Endothelial cell of umbilical vein (primary cell): ENCODE measurements around the gene HDAC8. TPM values are rescaled to one million over a fixed set of nuclear protein-coding genes. Genes with fewer than 3 reads are reported as not detected.
A peak's percentile ranks its signal among the peaks of the same experiment; 100 is the strongest.

Experiments
- BruUV-seq: library from RNA; stranded (reverse); fragments of 400-500 nt; replicated peaks from 2 replicates; lab custom pipeline; 2021; lab: Mats Ljungman, UMichigan
- CTCF ChIA-PET: fragments of 300-600, 350-600 bp; sonication (Branson Sonifier 250); formaldehyde crosslinking; loops from one replicate; lab custom pipeline; 2021; ENCODE audit warnings: antibody characterized with exemption, inconsistent platforms; lab: Charles Lee
- POLR2A ChIA-PET: fragments of 300-600, 350-600 bp; sonication (Branson Sonifier 250); formaldehyde crosslinking; loops from one replicate; lab custom pipeline; 2021; ENCODE audit warnings: antibody characterized with exemption, inconsistent platforms; lab: Charles Lee
- DNase-seq: peaks from one replicate; pipeline ENCODE4 v3.0.0-alpha.2; 2011; ENCODE audit warnings: low read depth, low spot score
- FAIRE-seq: peaks from 2 replicates; lab custom pipeline; 2011; peaks lifted over from hg19 to GRCh38; lab: Jason Lieb, UNC
- H2AFZ ChIP-seq: 2 replicates; pipeline ENCODE4 v1.6.0; 2012; ENCODE audit warnings: low read depth, low read length, control low read depth, inconsistent platforms
- H3K27ac ChIP-seq: 2 replicates; pipeline ENCODE4 v1.5.1; 2011; ENCODE audit warnings: low read depth, mild to moderate bottlenecking, control low read depth, low read length, moderate library complexity; ENCODE audit not compliant: insufficient read depth
- H3K27me3 ChIP-seq, 2 experiments: 2 replicates each; pipeline versions ENCODE4 v1.6.0 to v1.6.1; 2011; ENCODE audit warnings: low read length in 2 of 2, mixed read lengths in 1 of 2; ENCODE audit not compliant: control insufficient read depth in 2 of 2, insufficient read depth in 2 of 2
- H3K36me3 ChIP-seq, 2 experiments: 2 replicates in 1 of 2; 3 replicates in 1 of 2; pipeline ENCODE4 v1.5.1; 2011; ENCODE audit warnings: low read length in 2 of 2, mild to moderate bottlenecking in 1 of 2, moderate library complexity in 1 of 2; ENCODE audit not compliant: control insufficient read depth in 2 of 2, insufficient read depth in 2 of 2; ENCODE audit errors: extremely low read depth in 1 of 2
- H3K4me1 ChIP-seq: 3 replicates; pipeline ENCODE4 v1.5.1; 2011; ENCODE audit warnings: mild to moderate bottlenecking, low read length; ENCODE audit not compliant: control insufficient read depth, insufficient read depth; ENCODE audit errors: extremely low read depth
- H3K4me2 ChIP-seq: 2 replicates; pipeline ENCODE4 v1.6.1; 2011; ENCODE audit warnings: low read length, control low read depth, mixed read lengths; ENCODE audit not compliant: insufficient read depth
- H3K4me3 ChIP-seq, 3 experiments: fragments of 200-600 bp in 1 of 3; sonication (generic), shearing (Covaris generic) in 1 of 3; replicated peaks in 1 of 3; 2 replicates each; pipeline ENCODE4 v1.5.1; 2011 to 2016; ENCODE audit warnings: control low read depth in 3 of 3, low read length in 3 of 3, mild to moderate bottlenecking in 2 of 3, inconsistent platforms in 1 of 3, low read depth in 1 of 3, moderate library complexity in 1 of 3; ENCODE audit not compliant: insufficient read depth in 1 of 3
- H3K79me2 ChIP-seq: 2 replicates; pipeline ENCODE4 v1.6.0; 2012; ENCODE audit warnings: low read length, inconsistent platforms; ENCODE audit not compliant: control insufficient read depth, insufficient read depth
- H3K9ac ChIP-seq: replicated peaks from 2 replicates; pipeline ENCODE3; 2011; ENCODE audit warnings: low read length, control low read depth; ENCODE audit not compliant: insufficient read depth; ENCODE audit errors: extremely low read depth
- H3K9me1 ChIP-seq: replicated peaks from 3 replicates; pipeline ENCODE4 v1.6.0; 2011; ENCODE audit warnings: mild to moderate bottlenecking, low read length; ENCODE audit not compliant: control insufficient read depth, insufficient read depth; ENCODE audit errors: extremely low read depth
- H3K9me3 ChIP-seq: replicated peaks from 2 replicates; pipeline ENCODE4 v1.5.1; 2012; ENCODE audit warnings: low read length, inconsistent platforms; ENCODE audit not compliant: control insufficient read depth, insufficient read depth
- H4K20me1 ChIP-seq: replicated peaks from 2 replicates; pipeline ENCODE3; 2011; ENCODE audit warnings: mild to moderate bottlenecking, low read length; ENCODE audit not compliant: control insufficient read depth, insufficient read depth; ENCODE audit errors: extremely low read depth
- CTCF ChIP-seq, 2 donors: IDR thresholded peaks; 1 replicate in 1 of 2; 2 replicates in 1 of 2; pipeline ENCODE4 v1.5.1; 2011; ENCODE audit warnings: low read length in 2 of 2, mild to moderate bottlenecking in 2 of 2, moderate library complexity in 2 of 2, control low read depth in 1 of 2, inconsistent platforms in 1 of 2, low read depth in 1 of 2; ENCODE audit not compliant: insufficient read depth in 1 of 2; ENCODE audit errors: extremely low read depth in 1 of 2
- FOS ChIP-seq: IDR thresholded peaks from 2 replicates; pipeline ENCODE4 v1.6.1; 2011; ENCODE audit warnings: mild to moderate bottlenecking, low read length, moderate library complexity, borderline replicate concordance; ENCODE audit not compliant: insufficient read depth
- GATA2 ChIP-seq: IDR thresholded peaks from 2 replicates; pipeline ENCODE4 v1.7.0; 2011; ENCODE audit warnings: low read depth, mild to moderate bottlenecking, moderate library complexity, mixed read lengths, low read length; ENCODE audit not compliant: insufficient read length, insufficient read depth
- JUN ChIP-seq: IDR thresholded peaks from 2 replicates; pipeline ENCODE4 v1.6.1; 2011; ENCODE audit warnings: borderline replicate concordance, low read depth; ENCODE audit not compliant: insufficient read length, insufficient read depth
- MAX ChIP-seq: IDR thresholded peaks from 2 replicates; pipeline ENCODE4 v1.6.1; 2011; ENCODE audit not compliant: insufficient read depth, insufficient read length
- POLR2AphosphoS5 ChIP-seq: IDR thresholded peaks from 2 replicates; pipeline ENCODE4 v1.6.1; 2012; ENCODE audit warnings: low read depth, mild to moderate bottlenecking, control low read depth, low read length, moderate library complexity; ENCODE audit not compliant: insufficient read depth
- dilution Hi-C: fragments of 300-500 bp; cut with MboI; formaldehyde crosslinking; loops from one replicate; pipeline ENCODE4 v1.15.0; 2019; ENCODE audit warnings: low sequenced_read_pairs; ENCODE audit not compliant: extremely low pct_ligation_motif_present
- intact Hi-C: fragments of 100-400 bp; cut with micrococcal nuclease; formaldehyde crosslinking; loops from one replicate; pipeline ENCODE4 v1.10.0; 2022
- polyA plus RNA-seq, 4 experiments: library from polyadenylated mRNA; depleted of rRNA in 3 of 4; stranded (reverse) in 3 of 4; unstranded in 1 of 4; fragments of >200 nt; gene quantifications; 2 replicates each; pipeline versions ENCODE4 v1.2.1 to v1.2.3, GENCODE V29; 2011 to 2012; ENCODE audit warnings: missing spikeins in 1 of 4
- total RNA-seq: library from RNA; stranded (reverse); gene quantifications from 2 replicates; pipeline ENCODE4 v1.2.3, GENCODE V29; 2021

HDAC8 gene
- total and polyA plus RNA-seq, 2 donors (not counting 3 experiments of a cell fraction or from before 2014, with no cell fraction given) = 17.6 to 37.2 TPM

- Histone ChIP-seq H3K79me2 (no peaks in the 10 kb centered on the region), H3K4me3 (no peak overlapping the region), H3K36me3 (no peaks in the 10 kb centered on the region), H4K20me1 (no peaks in the 10 kb centered on the region), H3K9me1 (no peaks in the 10 kb centered on the region), H3K9ac (no peak overlapping the region), H2AFZ (no peak overlapping the region), H3K27ac (no peak overlapping the region), H3K27me3 (peaks cover 12 to 24% of the 10 kb centered on the region in 2 experiments), H3K4me1 (peaks cover 7% of the 10 kb centered on the region), H3K9me3 (no peaks in the 10 kb centered on the region), H3K4me2 (no peak overlapping the region)
- intact Hi-C loops (no loop called here), dilution Hi-C loops (no loop called here)
- FAIRE-seq (no peak), DNase-seq (no peak)
- ChIA-PET POLR2A (no interaction called here), CTCF (no interaction called here)
- no TSS peak for BruUV-seq
- no peak for TF ChIP-seq POLR2AphosphoS5
- no peak for TF ChIP-seq MAX
- TF ChIP-seq GATA2 = no peak
- TF ChIP-seq JUN = no peak
Measured at GRCh38 chrX:72312311-72312940, 260.2 kb downstream of the HDAC8 start.

GRCh38 chrX:72309297-72310071, 263.2 kb downstream of the HDAC8 start:
- H3K27me3 ChIP-seq = peaks cover 22 to 42% of the 10 kb centered on the region in 2 experiments
- FAIRE-seq = peak; percentile 18
- no TSS peak for BruUV-seq

More at GRCh38 chrX:72309297-72310071, 263.2 kb downstream of the HDAC8 start:
- H3K36me3 ChIP-seq = no peaks in the 10 kb centered on the region
- H3K9me1 ChIP-seq = no peaks in the 10 kb centered on the region
- DNase-seq = no peak
- H4K20me1 ChIP-seq = no peaks in the 10 kb centered on the region
- peak overlapping the region; percentile 60 for H3K4me2 ChIP-seq
- H2AFZ ChIP-seq = no peak overlapping the region
- dilution Hi-C loops = no loop called here
- H3K79me2 ChIP-seq = no peaks in the 10 kb centered on the region
- TF ChIP-seq MAX (no peak), CTCF (IDR thresholded peaks at IDR 0.05; ENCODE audit: extremely low read depth in 1 of 2, insufficient read depth in 1 of 2, low read depth in 1 of 2, low read length in 2 of 2) (no peak), FOS (no peak)
- CTCF ChIA-PET = interaction anchor here (1.3 to 1.4 kb wide), 3 partner anchors 12 to 231 kb away, joined by 3 to 8 read pairs (median 5); partner anchors contain the start of gene RPS4X
- POLR2A ChIA-PET = interaction anchor here (1.3 kb wide), 1 partner anchor 32 kb away, joined by 4 read pairs; the partner anchor contains the start of gene RPS4X
- H3K4me1 ChIP-seq = peaks cover 22% of the 10 kb centered on the region
- H3K9me3 ChIP-seq = no peaks in the 10 kb centered on the region
- H3K4me3 ChIP-seq = peak overlapping the region in 1 of 3 experiments; percentile 21
- no peak overlapping the region for H3K27ac ChIP-seq
- no peak overlapping the region for H3K9ac ChIP-seq
- intact Hi-C loops = no loop called here
